AG08395 (cell line): Measurements from ENCODE around the gene ZC3H7B.

Source experiments
- DNase-seq: peaks from one replicate; pipeline ENCODE4 v3.0.0; 2012; ENCODE audit warnings: mixed read lengths, low spot score

Gene ZC3H7B

DNA sequence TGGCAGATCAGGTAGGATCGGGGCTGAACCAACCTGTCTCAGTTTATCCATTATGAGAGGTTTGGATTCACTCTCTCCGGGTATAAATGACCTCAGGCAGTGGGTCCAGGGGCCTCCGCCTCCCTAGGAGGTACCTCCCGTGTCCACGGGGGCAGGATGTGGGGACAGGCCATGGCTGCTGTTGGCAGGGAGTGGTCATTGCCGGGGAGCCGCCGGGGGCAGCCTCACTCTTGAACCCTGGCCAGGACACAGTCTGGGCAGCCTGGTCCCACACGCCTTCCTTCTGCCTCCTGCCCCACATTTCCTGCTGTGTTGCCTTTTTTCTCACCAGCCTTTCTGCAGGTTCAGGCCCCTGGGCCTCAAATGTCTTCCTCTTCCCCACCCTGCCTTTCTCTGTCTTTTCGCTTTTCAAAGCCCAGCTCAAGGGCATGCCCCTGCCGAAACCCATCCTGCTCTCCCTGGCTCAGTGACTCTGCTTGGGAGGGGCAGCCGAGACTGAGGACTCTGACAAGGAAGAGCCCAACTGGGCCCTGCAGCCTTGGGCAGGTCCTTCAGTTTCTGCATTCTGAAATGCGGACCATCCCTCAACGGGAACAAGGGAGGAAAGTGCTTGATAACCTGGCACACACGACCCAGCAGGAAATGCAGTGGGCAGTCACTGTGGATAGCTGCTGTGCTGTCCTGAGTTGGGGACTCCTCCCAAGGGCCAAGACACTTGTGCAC lies 31.1 kb downstream of the ZC3H7B start:
- DNase-seq, result no peak

DNA sequence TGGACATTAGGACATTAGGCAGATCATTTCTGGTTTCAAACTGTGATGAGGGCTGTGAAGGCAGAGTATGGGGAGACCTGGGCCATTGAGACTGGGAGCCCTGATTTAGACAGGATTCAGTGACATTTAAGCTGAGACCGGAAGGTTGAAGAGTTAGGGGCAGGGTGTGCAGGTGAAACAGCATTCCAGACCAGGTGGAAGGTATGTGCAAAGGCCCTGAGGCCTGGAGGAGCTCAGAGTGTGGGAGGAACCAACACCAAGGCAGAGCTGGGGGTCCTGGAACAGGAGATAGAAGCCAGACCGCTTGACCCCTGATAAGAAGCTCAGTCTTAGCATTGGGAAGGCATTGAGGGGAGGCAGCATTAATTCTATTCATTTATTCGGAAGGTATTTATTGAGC lies 32.5 kb downstream of the ZC3H7B start:
- no peak for DNase-seq

DNA sequence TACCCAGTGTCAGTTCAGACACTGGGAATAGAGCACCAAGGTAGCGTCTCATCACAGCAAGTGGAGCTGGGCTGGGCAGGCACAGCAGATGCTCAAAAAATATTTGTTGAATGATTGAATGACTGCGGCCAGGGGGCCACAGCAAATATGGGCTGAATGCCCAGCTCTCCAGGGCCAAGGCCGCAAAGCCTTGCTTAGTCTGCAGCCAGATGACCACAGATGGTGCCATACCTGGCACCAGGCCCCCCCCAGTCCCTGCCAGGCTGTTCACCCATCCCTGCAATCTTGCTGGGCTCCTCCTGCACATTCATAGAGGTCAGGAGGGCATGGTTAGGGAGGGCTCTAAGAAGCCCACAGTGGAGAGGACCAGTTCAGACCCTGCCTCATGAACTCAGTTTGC lies 32.9 kb downstream of the ZC3H7B start:
- no peak for DNase-seq

DNA sequence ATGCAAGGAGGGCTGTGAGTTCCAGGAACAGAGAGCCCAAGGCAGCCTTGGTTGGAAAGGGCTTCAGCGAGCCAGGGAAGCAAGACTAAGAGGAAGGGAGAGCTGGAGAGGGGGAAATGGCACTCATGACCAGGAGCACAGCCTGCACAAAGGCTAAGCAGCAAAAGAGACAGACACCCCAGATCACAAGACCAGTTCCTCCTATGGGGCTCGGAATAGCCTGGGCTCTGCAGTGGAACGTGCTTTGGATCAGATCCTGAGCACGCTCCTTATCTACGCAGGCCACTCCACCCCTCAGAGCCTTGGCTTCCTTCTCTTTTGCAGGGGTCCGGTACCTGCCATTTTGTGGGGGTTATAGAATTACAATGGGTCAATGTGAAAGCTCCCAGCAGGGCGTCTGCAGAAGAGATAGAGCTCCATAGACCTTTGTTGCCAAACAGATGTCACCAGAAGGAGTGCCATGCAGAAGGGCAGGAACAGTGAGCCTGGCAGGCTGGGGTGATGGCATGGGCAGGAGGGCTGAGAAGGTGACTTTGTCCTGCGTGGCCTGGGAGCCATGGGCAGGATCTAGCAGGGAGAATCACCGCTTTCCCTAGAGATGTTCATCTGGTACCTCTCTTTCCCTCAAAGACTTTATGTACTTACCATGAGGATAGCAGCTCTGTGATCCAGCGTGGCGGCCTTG lies 33.8 kb downstream of the ZC3H7B start:
- no peak for DNase-seq

DNA sequence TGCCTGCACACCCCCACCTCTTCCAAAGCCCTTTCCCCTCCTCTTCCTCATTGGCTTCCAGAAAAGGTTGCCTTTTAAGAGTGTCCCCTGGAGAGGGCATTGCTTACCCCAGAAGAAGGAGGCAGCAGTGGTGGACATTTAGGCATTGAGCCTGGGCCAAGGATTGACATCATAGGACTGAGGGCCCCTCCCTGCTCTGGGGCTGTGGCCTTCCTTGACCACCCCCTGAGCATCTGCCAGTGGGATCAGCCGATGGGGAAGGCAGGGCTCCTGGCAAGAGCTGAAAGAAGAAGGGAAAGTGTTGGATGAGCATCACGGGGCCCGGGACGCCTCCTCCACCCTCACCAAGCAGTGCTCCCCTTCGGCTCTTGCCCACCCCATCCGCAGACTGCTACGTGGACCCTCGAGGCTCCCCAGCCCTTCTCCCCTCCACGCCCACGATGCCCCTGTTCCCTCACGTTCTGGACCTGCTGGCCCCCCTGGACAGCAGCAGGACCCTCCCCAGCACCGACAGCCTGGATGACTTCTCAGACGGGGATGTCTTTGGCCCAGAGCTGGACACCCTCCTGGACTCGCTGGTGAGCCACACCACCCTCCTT lies 37.4 kb downstream of the ZC3H7B start:
- no peak for DNase-seq

DNA sequence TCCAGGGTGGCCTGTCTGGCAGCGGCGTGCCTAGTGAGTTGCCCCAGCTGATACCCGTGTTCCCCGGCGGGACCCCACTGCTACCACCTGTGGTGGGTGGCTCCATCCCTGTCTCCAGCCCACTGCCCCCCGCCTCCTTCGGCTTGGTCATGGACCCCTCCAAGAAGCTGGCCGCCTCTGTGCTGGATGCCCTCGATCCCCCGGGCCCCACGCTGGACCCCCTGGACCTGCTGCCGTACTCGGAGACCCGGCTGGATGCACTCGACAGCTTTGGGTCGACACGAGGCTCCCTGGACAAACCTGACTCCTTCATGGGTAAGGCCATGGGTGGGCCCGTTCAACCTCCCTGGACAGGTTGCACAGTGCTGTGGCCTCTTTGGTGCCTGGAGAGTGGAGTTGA lies 38.5 kb downstream of the ZC3H7B start:
- DNase-seq, result no peak

DNA sequence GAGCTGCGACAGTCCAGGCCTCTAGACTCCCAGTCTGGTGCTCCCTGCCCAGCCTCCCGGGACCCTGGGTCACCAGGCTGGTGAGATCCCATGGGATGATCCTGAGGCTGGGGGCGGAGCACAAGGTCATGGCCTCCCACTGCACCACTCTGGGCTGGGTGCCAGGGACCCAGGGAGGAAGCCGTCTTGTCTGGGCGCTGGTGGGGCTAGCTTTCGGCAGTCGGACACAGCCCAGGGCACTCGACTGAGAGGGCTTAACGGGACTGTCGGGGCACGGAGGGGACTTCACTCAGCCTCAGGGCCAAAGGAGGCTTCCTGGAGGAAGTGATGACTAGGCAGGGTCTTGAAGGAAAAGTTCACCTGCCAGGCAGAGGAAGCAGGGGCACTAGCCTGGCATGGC lies 39.0 kb downstream of the ZC3H7B start:
- no peak for DNase-seq

DNA sequence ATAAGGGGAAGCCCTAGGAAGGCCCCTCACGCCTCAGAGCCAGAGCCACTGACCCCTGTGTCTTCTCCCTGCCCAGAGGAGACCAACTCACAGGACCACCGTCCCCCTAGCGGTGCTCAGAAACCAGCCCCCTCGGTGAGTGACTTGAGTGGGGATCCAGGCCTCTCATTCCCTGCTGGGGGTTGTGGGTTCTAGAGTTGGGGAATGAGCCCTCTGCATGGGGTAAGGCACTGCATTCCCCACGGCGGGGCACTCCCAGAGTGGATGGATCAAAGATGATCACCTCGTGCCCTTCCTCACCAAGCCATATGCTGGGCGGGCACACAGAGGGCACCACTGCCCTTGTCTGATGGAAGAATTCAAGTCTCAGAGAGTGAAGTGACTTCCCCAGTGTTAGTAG lies 39.7 kb downstream of the ZC3H7B start:
- no peak for DNase-seq

DNA sequence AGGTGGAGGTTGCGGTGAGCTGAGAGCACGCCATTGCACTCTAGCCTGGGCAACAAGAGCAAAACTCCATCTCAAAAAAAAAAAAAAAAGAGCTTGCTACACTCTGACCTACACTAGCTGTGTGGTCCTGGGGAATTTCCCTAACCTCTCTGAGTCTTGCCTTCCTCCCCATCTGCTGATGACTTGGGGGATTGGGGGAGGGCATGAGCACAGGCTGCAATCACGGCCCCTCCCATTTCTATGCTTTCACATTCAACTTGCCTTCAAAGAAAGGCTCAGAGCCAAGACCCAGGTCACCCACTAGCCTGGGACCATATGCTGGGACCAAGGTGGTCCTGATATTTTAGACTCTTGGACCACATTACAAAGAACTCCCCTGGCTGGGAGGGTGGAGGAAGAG lies 40.7 kb downstream of the ZC3H7B start:
- no peak for DNase-seq

DNA sequence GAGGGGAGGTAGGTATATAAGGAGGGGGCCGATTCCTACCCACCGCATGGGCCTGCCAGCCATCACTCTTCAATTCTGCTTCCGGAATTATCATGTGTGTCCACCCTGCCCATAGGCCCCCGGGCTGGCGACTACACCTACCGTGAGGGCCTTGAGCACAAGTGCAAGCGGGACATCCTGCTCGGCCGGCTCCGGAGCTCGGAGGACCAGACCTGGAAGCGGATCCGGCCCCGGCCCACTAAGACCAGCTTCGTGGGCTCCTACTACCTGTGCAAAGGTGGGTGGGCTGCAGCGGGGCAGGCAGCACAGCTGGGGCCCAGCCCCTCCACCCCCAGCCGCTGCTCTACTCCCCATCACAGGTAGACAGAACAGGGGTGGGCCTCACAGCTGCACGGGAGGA lies 42.0 kb downstream of the ZC3H7B start:
- DNase-seq, result no peak

DNA sequence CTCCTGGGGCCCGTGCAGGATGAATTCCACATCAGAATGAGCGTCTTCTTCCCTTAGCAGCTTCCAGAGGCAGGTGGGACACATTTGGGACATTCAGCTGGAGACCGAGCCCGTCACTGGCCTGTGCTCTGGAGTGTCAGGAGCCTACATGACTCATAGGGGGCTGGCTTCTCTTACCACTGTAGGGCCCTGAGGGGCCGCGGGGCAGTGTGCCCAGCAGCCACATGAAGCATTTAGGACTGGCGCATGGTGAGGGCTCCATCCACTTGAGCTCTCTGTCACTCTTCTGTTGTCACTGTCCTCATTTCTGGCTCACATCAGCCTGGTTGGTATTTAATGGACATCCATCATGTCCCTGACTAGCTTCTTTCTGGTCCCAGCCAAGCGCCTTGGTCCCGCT lies 42.4 kb downstream of the ZC3H7B start:
- no peak for DNase-seq

DNA sequence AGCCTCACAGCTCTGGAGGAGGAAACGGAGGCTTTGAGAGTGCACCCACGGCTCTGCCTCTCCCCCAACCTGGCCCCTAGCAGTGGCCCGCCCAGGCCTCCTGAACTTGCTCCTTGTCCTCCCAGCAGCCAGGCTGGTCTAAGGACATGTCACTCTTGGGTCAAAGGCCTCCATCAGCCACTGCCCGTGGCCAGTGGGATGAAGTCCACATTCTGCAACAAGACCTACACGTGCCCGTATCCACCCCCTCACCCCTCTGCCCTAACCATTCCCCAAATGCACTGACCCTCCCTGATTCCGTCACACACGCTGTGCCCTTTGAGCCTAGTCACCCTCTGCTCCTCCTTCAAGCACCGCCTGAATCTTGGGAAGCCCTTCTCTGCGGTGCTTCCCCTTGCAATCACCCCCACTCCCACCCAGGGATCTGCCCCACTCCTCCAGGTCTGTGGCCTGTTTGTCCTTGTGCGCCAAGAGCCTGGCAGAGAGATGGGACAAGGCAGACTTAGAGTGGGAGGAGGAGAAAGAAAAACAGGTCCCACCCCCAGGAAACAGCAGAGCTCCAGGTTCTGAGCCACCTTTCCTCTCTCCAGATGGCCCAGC lies 43.0 kb downstream of the ZC3H7B start:
- DNase-seq, result no peak

DNA sequence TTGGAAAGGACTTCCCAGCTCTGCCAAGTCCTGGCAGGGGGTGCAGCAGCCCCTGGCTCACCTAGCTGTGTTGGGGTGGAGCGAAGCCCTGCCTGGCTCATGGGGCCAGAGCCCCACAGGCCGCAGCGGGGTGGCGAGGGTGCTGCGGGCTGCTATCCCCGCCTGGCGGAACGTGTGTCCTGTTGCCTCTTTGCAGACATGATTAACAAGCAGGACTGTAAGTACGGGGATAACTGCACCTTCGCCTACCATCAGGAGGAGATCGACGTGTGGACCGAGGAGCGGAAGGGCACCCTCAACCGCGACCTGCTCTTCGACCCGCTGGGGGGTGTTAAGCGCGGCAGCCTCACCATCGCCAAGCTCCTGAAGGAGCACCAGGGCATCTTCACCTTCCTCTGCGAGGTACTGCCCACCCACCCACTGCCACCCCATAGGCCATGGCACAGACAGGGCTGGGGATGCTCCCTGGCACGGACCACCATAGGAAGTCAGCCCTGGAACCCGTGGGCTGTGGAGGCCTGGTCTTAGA lies 44.5 kb downstream of the ZC3H7B start:
- DNase-seq, result no peak

DNA sequence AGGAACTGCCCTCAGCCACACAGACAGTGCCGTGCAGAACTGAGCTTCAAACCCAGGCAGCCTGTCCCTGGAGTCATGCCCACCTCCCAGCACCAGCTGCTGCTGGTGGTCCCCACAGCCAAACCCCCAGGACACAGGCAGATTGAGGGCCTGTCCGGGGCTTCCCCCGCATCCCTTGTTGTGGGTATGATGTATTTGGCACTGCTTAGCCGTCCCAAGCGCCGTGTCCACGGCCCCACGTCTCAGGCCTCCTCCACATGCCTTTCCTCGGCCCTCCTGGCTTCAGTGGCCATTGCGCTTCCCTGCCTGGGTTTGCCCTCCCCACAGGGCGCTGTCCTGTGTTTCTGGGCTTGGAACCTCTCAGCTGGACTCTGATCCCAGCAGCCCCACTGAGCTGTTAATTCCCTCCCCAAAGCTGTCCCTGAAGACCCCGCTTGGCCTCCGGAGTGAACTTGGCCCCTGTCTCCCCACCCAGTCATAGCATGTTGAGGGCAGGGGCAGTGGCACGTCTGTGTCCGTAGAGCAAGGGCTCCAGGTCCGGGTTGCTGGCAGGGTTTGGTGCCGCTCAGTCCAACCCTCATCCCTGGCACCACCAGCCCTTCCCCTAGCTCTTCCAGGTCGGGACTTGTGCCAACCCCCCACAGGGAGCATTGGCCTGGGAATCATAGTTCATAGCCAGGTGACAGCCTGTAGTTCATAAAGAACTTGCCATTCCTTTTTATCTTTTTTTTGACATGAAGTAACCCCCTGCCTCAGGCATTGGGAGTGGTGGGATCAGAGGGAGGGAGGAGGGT lies 45.9 kb downstream of the ZC3H7B start:
- DNase-seq, result no peak

DNA sequence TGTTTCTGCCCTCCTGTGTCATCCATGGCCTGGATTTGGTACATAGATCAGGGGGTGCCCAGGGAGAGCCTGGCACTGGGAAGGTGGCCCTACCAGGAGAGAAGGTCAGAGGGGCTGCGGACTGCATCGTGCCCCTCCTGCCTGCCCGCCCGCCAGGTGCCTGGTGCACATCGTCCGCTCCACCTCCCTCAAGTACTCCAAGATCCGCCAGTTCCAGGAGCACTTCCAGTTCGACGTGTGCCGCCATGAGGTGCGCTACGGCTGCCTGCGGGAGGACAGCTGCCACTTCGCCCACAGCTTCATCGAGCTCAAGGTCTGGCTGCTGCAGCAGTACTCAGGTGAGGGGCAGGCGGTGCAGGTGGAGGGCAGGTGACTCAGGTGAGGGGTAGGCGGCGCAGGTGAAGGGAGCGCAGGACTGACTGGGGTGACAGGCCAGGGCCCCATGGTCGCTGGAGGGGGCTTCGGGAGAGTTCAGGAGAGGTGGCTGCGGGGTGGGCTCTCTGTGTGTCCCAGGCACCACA lies 47.7 kb downstream of the ZC3H7B start:
- DNase-seq, result no peak

DNA sequence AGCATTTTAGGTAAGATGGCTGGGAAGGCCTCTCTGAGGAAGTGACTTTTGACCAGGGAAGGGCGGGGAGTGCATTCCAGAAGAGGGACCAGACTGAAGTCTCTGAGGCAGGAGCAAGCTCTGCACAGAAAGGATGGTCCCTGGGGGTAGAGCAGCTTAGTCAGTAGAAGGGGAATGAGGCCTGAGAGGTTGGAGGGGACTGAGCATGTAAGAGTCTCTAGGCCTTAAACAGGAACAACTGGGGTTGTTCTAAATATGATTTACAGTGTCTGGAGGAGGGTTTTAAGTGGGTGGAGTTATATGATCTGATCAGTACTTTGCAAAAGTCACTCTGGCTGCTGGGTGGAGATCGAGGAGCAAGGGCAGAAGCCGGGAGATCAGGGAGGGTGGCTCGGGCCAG lies 48.8 kb downstream of the ZC3H7B start:
- no peak for DNase-seq

DNA sequence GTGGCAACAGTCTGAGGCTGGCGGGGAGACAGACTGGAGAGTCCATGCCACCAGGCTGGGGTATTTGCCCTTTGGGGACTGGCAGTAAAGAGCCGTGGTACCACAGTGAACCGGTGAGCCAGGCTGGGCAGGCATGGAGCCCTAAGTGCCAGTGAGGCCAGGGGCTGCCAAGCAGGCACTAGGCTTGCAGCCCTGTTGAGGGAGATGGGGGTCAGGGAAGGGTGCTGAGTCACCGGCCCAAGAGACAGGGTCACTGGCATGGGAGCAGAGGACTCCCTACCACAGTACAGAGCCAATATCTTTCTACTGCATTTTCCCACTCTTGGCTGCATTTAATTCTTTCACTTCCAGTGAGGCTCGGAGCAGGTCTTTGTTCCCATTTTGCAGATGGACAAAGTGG lies 49.7 kb downstream of the ZC3H7B start:
- no peak for DNase-seq

DNA sequence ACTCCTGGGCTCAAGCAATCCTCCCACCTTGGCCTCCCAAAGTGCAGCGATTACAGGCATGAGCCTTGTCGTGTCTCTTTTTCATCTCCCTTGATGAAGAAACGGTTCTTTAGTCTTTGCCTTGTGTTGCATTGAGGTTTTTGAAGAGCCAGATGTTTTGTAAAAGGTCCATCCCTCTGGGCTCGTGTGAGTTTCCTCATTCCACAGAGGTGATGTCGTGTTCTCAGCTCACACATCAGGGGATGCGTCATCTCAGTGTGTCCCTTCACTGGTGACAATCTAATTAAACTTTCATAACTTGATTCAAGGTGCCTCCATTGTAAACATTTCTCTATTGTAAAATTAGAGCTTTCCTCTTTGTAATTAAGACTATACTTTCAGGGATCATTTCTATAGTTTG lies 50.7 kb downstream of the ZC3H7B start:
- DNase-seq, result peak; percentile 85

DNA sequence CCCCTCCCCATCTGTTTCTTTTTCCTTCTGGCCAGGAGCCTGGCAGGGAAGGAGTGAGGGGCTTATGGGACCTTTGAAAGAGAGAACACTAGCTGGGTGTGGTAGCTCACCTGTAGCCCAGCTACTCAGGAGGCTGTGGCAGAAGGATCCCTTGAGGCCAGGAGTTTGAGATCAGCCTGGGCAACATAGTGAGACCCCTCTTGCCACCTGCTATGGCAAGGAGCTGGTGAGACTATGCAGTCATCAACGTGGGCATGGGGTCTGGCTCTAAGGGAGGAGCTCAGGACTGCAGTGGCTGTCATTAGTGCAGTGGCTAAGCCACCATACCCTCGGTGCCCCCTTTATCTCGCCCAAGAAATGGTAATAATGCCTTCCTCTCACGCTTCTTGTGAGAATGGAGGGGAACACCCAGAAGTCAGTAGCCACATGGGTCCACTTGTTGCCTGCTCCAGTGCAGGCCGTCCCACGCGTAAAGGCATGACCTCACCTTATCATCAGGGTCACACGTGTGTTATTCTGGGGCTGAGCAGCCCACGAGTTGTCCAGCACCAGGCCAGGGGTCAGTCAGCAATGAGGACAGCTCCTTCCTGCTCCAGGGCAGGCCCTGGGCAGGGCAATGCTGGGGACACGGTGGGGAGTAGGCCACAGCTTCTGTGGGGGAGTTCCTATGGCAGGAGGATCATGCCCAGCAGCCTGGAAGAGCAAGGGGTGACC lies 52.7 kb downstream of the ZC3H7B start:
- DNase-seq, result no peak

DNA sequence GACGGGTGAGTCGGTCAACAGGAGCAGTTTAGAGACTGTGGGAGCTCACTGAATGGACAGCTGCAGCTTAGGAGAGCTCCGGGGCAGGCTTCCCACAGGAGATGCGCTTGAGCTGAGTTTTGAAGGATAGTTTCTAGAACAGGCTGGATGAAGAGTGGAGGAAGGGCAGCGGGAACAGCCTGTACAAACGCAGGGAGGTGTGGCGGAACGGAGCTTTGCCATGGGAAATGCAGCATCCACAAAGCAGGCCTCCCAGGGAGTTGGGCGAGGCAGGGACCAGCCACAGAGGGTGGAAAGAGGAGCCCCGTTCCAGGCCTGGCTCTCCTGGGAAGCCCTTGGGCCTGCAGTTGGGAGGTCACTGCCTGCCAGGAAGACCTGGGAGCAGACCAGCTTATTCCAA lies 53.7 kb downstream of the ZC3H7B start:
- DNase-seq, result no peak

DNA sequence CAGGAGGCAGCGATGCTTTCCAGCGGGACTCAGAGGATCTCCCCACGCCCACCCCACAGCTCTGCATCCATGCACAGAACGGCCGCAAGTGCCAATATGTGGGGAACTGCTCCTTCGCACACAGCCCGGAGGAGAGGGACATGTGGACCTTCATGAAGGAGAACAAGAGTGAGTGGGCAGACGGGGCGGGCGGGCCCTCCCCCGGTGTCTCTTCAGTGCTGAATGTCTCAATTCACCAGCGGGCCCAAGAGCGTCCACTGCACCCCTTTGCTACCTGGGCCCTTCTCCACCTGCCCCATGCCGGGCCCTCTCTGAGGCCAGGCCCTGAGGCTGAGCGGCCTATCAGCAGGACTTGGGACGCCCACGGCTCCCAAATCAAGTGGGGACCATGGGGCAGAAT lies 54.6 kb downstream of the ZC3H7B start:
- no peak for DNase-seq
